ENCODE data around the gene RERE. TPM values are rescaled to one million over a fixed set of nuclear protein-coding genes. Genes with fewer than 3 reads are reported as not detected.

The RERE gene
- total RNA-seq, 1 experiment from 2014 or later = 161 TPM

GRCh38 chr1:8424539-8425116, 392.8 kb downstream of the RERE start:
- no peaks in the 10 kb centered on the region for H3K36me3 Mint-ChIP-seq
- ATAC-seq (peak; percentile 62), DNase-seq (ENCODE audit: low spot score) (peak; percentile 38)
- CTCF ChIA-PET = interaction anchor here (0.9 to 1.9 kb wide), 9 partner anchors 12 to 450 kb away, joined by 3 to 11 read pairs (median 4); no protein-coding TSS in a partner anchor
- H3K27me3 Mint-ChIP-seq (ENCODE audit: low read depth) = no peaks in the 10 kb centered on the region
- H3K4me3 Mint-ChIP-seq = peak overlapping the region; percentile 66
- peaks cover 25% of the 10 kb centered on the region for H3K4me1 Mint-ChIP-seq
- peak overlapping the region; percentile 96 for H3K27ac Mint-ChIP-seq
- TF ChIP-seq RELA (CRISPR knock-in tag; IDR thresholded peaks at IDR 0.05; ENCODE audit: borderline replicate concordance) (no peak), IRF2 (CRISPR knock-in tag; IDR thresholded peaks at IDR 0.05; ENCODE audit: borderline replicate concordance, low read depth) (no peak), MYBL2 (CRISPR knock-in tag; IDR thresholded peaks at IDR 0.05) (no peak), ZNF281 (CRISPR knock-in tag; IDR thresholded peaks at IDR 0.05) (no peak), FOXK1 (CRISPR knock-in tag; IDR thresholded peaks at IDR 0.05) (peak; percentile 24), CTCF (IDR thresholded peaks at IDR 0.05) (no peak), MAX (CRISPR knock-in tag; IDR thresholded peaks at IDR 0.05) (no peak), SOX15 (CRISPR knock-in tag; IDR thresholded peaks at IDR 0.05) (no peak), TEAD4 (CRISPR knock-in tag; IDR thresholded peaks at IDR 0.05) (no peak), ETV6 (CRISPR knock-in tag; IDR thresholded peaks at IDR 0.05) (peak; percentile 97)
- POLR2A ChIA-PET = interaction anchor here (0.6 to 1.5 kb wide), 5 partner anchors 18 to 288 kb away, joined by 3 to 4 read pairs (median 3); no protein-coding TSS in a partner anchor
- no peaks in the 10 kb centered on the region for H3K9me3 Mint-ChIP-seq

GRCh38 chr1:8423692-8424538, 393.5 kb downstream of the RERE start:
- ChIA-PET POLR2A (interaction anchor here (0.7 to 1.5 kb wide), 2 partner anchors 19 to 279 kb away, joined by 3 to 4 read pairs; no protein-coding TSS in a partner anchor), CTCF (interaction anchor here (0.8 to 1.9 kb wide), 8 partner anchors 15 to 449 kb away, joined by 3 to 11 read pairs (median 4); no protein-coding TSS in a partner anchor)
- no peak for TF ChIP-seq IRF2 (CRISPR knock-in tag; IDR thresholded peaks at IDR 0.05; ENCODE audit: borderline replicate concordance, low read depth)
- TF ChIP-seq FOXK1 (CRISPR knock-in tag; IDR thresholded peaks at IDR 0.05) = peak; percentile 8; the same call in 1 of the 2 replicates
- peak; percentile 26; the same call in 1 of the 2 replicates for TF ChIP-seq TEAD1 (CRISPR knock-in tag; IDR thresholded peaks at IDR 0.05)
- TF ChIP-seq ZNF396 (CRISPR knock-in tag; IDR thresholded peaks at IDR 0.05; ENCODE audit: borderline replicate concordance) = no peak
- peak; percentile 78 for TF ChIP-seq ETV6 (CRISPR knock-in tag; IDR thresholded peaks at IDR 0.05)
- no peak; the same call in 1 of the 2 replicates for TF ChIP-seq FOXP4 (CRISPR knock-in tag; IDR thresholded peaks at IDR 0.05)
- no peak for TF ChIP-seq CDX4 (CRISPR knock-in tag; IDR thresholded peaks at IDR 0.05; ENCODE audit: borderline replicate concordance)
- TF ChIP-seq ATF6 (CRISPR knock-in tag; IDR thresholded peaks at IDR 0.05) = no peak
- TF ChIP-seq ARID4B (CRISPR knock-in tag; IDR thresholded peaks at IDR 0.05; ENCODE audit: borderline replicate concordance) = 0 out of 2 replicates have a peak, but pooled peaks have one; percentile 35
- TF ChIP-seq SP1 (CRISPR knock-in tag; conservative IDR thresholded peaks at IDR 0.05) = peak; percentile 26; the same call in 1 of the 2 replicates

More at GRCh38 chr1:8423692-8424538, 393.5 kb downstream of the RERE start:
- Mint-ChIP-seq H3K9me3 (no peaks in the 10 kb centered on the region), H3K36me3 (no peaks in the 10 kb centered on the region), H3K27me3 (ENCODE audit: low read depth) (no peaks in the 10 kb centered on the region), H3K4me3 (peak overlapping the region; percentile 66), H3K4me1 (peaks cover 25% of the 10 kb centered on the region), H3K27ac (peak overlapping the region; percentile 96)
- DNase-seq (ENCODE audit: low spot score) (peak; percentile 75), ATAC-seq (peak; percentile 76)

Measured in WTC11 (cell line).